GM12878 (cell line): Measurements from ENCODE around the gene DNAJC5.

ENCODE experiments used
- CBX3 ChIP-seq: fragments of 200-600 bp; sonication (generic); IDR thresholded peaks from 2 replicates; pipeline ENCODE4 v1.6.1; 2016; ENCODE audit warnings: low read depth, borderline replicate concordance
- CHD2 ChIP-seq: IDR thresholded peaks from 2 replicates; pipeline ENCODE4 v1.6.1; 2011; ENCODE audit warnings: low read depth, low read length, improper control_type of control experiment, borderline replicate concordance
- EP300 ChIP-seq, 2 experiments: fragments of 150-350 bp in 1 of 2; IDR thresholded peaks; 2 replicates each; pipeline ENCODE4 v1.6.1; 2011 to 2012; ENCODE audit warnings: low read depth in 2 of 2, low read length in 2 of 2, borderline replicate concordance in 1 of 2, improper control_type of control experiment in 1 of 2, inconsistent platforms in 1 of 2; ENCODE audit not compliant: control insufficient read depth in 1 of 2
- HCFC1 ChIP-seq: fragments of 150-350 bp; IDR thresholded peaks from 2 replicates; pipeline ENCODE4 v1.6.1; 2014; ENCODE audit warnings: low read length
- MYC ChIP-seq: IDR thresholded peaks from 2 replicates; pipeline ENCODE4 v1.6.1; 2011; ENCODE audit warnings: mild to moderate bottlenecking, low read length, moderate library complexity, inconsistent platforms; ENCODE audit not compliant: insufficient read depth, insufficient replicate concordance, insufficient read length, severe bottlenecking
- POLR2A ChIP-seq: IDR thresholded peaks from 2 replicates; pipeline ENCODE4 v1.6.1; 2011; ENCODE audit warnings: low read depth, mild to moderate bottlenecking, low read length
- POLR2AphosphoS5 ChIP-seq: IDR thresholded peaks from 2 replicates; pipeline ENCODE4 v1.6.1; 2011; ENCODE audit warnings: mild to moderate bottlenecking, low read length, inconsistent platforms
- ZNF217 ChIP-seq: fragments of 450-650 bp; IDR thresholded peaks from 2 replicates; pipeline ENCODE4 v1.6.1; 2017; ENCODE audit warnings: antibody characterized with exemption, mild to moderate bottlenecking
- ZZZ3 ChIP-seq: IDR thresholded peaks from 2 replicates; pipeline ENCODE4 v1.6.1; 2011; ENCODE audit warnings: low read depth; ENCODE audit not compliant: control insufficient read depth, insufficient read length
- TF ChIP-seq, protein P1 (sequence below), 3 experiments: IDR thresholded peaks in 2 of 3; conservative IDR thresholded peaks in 1 of 3; 2 replicates each; pipeline ENCODE4 v1.5.1; 2011; ENCODE audit warnings: low read depth in 3 of 3, low read length in 3 of 3, mild to moderate bottlenecking in 3 of 3, control low read depth in 2 of 3, moderate library complexity in 2 of 3, inconsistent platforms in 1 of 3, mixed read lengths in 1 of 3; ENCODE audit not compliant: control insufficient read depth in 2 of 3, insufficient read depth in 1 of 3; ENCODE audit errors: extremely low read depth in 1 of 3
- TF ChIP-seq, protein P2 (sequence below): IDR thresholded peaks from 2 replicates; pipeline ENCODE4 v1.6.1; 2012; ENCODE audit warnings: low read depth, low read length, improper control_type of control experiment
- TF ChIP-seq, protein P3 (sequence below): fragments of 450-650 bp; IDR thresholded peaks from 2 replicates; pipeline ENCODE4 v1.6.1; 2018; ENCODE audit warnings: mild to moderate bottlenecking, low read depth, moderate library complexity; ENCODE audit not compliant: partially characterized antibody

DNA sequence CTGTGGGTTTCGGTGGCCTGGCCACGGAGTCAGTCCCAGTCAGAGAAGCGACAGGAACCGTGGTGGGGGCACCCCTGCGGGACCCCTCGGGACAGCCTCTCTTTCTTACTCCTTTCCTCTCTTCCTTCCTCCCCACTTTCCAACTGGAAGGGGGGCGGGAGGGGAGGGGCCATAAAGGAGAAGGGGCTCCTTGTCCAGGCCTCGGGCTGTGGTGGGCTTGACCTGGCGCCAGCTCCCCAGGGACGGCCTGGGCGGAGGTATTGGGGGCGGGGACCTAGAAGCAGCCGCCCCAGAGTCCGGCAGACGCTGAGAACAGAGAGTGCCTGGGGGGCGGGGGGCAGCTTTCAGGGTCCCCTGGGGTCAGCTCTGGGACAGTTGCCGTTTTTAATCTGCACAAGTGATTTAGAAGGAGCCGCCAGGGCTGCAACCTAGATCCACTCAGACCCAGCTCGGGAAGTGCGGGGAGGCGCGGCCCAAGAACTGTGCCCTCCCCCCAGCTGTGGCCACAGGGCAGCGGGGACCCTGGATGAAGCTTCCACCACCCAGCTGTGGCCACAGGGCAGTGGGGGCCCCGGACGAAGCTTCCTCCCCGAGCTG is 40.1 kb upstream of the DNAJC5 start:
- TF ChIP-seq, protein P1, sequence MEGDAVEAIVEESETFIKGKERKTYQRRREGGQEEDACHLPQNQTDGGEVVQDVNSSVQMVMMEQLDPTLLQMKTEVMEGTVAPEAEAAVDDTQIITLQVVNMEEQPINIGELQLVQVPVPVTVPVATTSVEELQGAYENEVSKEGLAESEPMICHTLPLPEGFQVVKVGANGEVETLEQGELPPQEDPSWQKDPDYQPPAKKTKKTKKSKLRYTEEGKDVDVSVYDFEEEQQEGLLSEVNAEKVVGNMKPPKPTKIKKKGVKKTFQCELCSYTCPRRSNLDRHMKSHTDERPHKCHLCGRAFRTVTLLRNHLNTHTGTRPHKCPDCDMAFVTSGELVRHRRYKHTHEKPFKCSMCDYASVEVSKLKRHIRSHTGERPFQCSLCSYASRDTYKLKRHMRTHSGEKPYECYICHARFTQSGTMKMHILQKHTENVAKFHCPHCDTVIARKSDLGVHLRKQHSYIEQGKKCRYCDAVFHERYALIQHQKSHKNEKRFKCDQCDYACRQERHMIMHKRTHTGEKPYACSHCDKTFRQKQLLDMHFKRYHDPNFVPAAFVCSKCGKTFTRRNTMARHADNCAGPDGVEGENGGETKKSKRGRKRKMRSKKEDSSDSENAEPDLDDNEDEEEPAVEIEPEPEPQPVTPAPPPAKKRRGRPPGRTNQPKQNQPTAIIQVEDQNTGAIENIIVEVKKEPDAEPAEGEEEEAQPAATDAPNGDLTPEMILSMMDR (IDR thresholded peaks at IDR 0.05 in 2 of 3, conservative IDR thresholded peaks at IDR 0.05 in 1 of 3; ENCODE audit: control insufficient read depth in 2 of 3, extremely low read depth in 1 of 3, insufficient read depth in 1 of 3, low read depth in 3 of 3, low read length in 3 of 3): no peak
- TF ChIP-seq MYC (no peak), EP300 (IDR thresholded peaks at IDR 0.05; ENCODE audit: borderline replicate concordance in 1 of 2, control insufficient read depth in 1 of 2, low read depth in 2 of 2, low read length in 2 of 2) (no peak), HCFC1 (no peak), POLR2A (no peak), ZNF217 (no peak), ZZZ3 (no peak), POLR2AphosphoS5 (no peak), CBX3 (no peak), CHD2 (no peak)
- TF ChIP-seq, protein P2, sequence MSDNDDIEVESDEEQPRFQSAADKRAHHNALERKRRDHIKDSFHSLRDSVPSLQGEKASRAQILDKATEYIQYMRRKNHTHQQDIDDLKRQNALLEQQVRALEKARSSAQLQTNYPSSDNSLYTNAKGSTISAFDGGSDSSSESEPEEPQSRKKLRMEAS: no peak
- TF ChIP-seq, protein P3, sequence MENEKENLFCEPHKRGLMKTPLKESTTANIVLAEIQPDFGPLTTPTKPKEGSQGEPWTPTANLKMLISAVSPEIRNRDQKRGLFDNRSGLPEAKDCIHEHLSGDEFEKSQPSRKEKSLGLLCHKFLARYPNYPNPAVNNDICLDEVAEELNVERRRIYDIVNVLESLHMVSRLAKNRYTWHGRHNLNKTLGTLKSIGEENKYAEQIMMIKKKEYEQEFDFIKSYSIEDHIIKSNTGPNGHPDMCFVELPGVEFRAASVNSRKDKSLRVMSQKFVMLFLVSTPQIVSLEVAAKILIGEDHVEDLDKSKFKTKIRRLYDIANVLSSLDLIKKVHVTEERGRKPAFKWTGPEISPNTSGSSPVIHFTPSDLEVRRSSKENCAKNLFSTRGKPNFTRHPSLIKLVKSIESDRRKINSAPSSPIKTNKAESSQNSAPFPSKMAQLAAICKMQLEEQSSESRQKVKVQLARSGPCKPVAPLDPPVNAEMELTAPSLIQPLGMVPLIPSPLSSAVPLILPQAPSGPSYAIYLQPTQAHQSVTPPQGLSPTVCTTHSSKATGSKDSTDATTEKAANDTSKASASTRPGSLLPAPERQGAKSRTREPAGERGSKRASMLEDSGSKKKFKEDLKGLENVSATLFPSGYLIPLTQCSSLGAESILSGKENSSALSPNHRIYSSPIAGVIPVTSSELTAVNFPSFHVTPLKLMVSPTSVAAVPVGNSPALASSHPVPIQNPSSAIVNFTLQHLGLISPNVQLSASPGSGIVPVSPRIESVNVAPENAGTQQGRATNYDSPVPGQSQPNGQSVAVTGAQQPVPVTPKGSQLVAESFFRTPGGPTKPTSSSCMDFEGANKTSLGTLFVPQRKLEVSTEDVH: no peak
